DMS153 (cell line): ENCODE results near the gene SLC16A10.
"Not testable (repeated sequence)": the region's sequence is repeated elsewhere in the genome, so short reads cannot be mapped to it uniquely, and the experiment has no call there.

Experiments
- DNase-seq: peaks from one replicate; lab custom pipeline; 2025; lab: John Stamatoyannopoulos, UW

The SLC16A10 gene

GRCh38 chr6:111212625-111213024 lies 125.3 kb downstream of the SLC16A10 start:
- DNase-seq = no peak

GRCh38 chr6:111215131-111215530 lies 127.8 kb downstream of the SLC16A10 start:
- DNase-seq = no peak

GRCh38 chr6:111219785-111220184 lies 132.5 kb downstream of the SLC16A10 start:
- no peak for DNase-seq

GRCh38 chr6:111220383-111221031 lies 133.2 kb downstream of the SLC16A10 start:
- no peak for DNase-seq

GRCh38 chr6:111221804-111222203 lies 134.5 kb downstream of the SLC16A10 start:
- DNase-seq = no peak

GRCh38 chr6:111222341-111222740 lies 135.0 kb downstream of the SLC16A10 start:
- DNase-seq = no peak

GRCh38 chr6:111228094-111228493 lies 140.8 kb downstream of the SLC16A10 start:
- no peak for DNase-seq

GRCh38 chr6:111230351-111231089 lies 143.2 kb downstream of the SLC16A10 start:
- DNase-seq = no peak

GRCh38 chr6:111231090-111231459 lies 143.8 kb downstream of the SLC16A10 start:
- no peak for DNase-seq

- no peak for DNase-seq
Measured at GRCh38 chr6:111237852-111238251, 150.5 kb downstream of the SLC16A10 start.

GRCh38 chr6:111238464-111239119 lies 151.3 kb downstream of the SLC16A10 start:
- DNase-seq = no peak

GRCh38 chr6:111239461-111239860 lies 152.2 kb downstream of the SLC16A10 start:
- DNase-seq = no peak

- DNase-seq = no peak
Measured at GRCh38 chr6:111242452-111242851, 155.1 kb downstream of the SLC16A10 start.

- DNase-seq = no peak
Measured at GRCh38 chr6:111243095-111243494, 155.8 kb downstream of the SLC16A10 start.

- no peak for DNase-seq
Measured at GRCh38 chr6:111248789-111249188, 161.5 kb downstream of the SLC16A10 start.

GRCh38 chr6:111250791-111251354 lies 163.6 kb downstream of the SLC16A10 start:
- no peak for DNase-seq

- no peak for DNase-seq
Measured at GRCh38 chr6:111252726-111253125, 165.4 kb downstream of the SLC16A10 start.

- no peak for DNase-seq
Measured at GRCh38 chr6:111254004-111254778, 166.9 kb downstream of the SLC16A10 start.

GRCh38 chr6:111254779-111255166 lies 167.5 kb downstream of the SLC16A10 start:
- no peak for DNase-seq

- DNase-seq = not testable (repeated sequence)
Measured at GRCh38 chr6:111255838-111256237, 168.5 kb downstream of the SLC16A10 start.

GRCh38 chr6:111256646-111257045 lies 169.3 kb downstream of the SLC16A10 start:
- no peak for DNase-seq

- no peak for DNase-seq
Measured at GRCh38 chr6:111258010-111258409, 170.7 kb downstream of the SLC16A10 start.
